ENCODE data around the gene PPP4R1.

Gene PPP4R1

DNA sequence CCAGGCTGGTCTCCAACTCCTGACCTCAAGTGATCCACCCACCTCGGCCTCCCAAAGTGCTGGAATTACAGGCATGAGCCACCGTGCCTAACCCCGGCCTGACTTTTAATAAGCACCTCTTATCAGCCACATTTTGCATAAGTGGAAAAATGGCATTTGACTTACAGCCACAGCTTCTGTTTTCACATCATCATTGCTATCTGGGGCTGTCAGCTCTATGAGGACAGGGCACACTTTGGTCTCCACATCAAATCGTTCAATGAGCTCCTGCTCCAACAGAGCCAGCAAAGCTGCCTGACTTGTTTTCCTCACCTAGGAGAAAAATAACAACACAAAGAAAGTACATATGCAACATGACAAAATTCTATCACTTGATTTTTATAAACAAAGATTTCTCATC is 26.4 kb downstream of the PPP4R1 start:
- no peak for DNase-seq (ENCODE audit: extremely low read depth, insufficient read length)
- Histone ChIP-seq H3K36me3 (ENCODE audit: control insufficient read depth, insufficient read depth, low read length) (peaks cover 6% of the 10 kb centered on the region), H3K4me3 (replicated peaks; ENCODE audit: low read depth, low read length) (no peak overlapping the region), H3K27me3 (replicated peaks; ENCODE audit: control insufficient read depth, insufficient read depth, low read length) (no peaks in the 10 kb centered on the region)
- TF ChIP-seq, protein P1, sequence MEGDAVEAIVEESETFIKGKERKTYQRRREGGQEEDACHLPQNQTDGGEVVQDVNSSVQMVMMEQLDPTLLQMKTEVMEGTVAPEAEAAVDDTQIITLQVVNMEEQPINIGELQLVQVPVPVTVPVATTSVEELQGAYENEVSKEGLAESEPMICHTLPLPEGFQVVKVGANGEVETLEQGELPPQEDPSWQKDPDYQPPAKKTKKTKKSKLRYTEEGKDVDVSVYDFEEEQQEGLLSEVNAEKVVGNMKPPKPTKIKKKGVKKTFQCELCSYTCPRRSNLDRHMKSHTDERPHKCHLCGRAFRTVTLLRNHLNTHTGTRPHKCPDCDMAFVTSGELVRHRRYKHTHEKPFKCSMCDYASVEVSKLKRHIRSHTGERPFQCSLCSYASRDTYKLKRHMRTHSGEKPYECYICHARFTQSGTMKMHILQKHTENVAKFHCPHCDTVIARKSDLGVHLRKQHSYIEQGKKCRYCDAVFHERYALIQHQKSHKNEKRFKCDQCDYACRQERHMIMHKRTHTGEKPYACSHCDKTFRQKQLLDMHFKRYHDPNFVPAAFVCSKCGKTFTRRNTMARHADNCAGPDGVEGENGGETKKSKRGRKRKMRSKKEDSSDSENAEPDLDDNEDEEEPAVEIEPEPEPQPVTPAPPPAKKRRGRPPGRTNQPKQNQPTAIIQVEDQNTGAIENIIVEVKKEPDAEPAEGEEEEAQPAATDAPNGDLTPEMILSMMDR (IDR thresholded peaks at IDR 0.05; ENCODE audit: insufficient read depth, low read length, poor library complexity, severe bottlenecking) = no peak

DNA sequence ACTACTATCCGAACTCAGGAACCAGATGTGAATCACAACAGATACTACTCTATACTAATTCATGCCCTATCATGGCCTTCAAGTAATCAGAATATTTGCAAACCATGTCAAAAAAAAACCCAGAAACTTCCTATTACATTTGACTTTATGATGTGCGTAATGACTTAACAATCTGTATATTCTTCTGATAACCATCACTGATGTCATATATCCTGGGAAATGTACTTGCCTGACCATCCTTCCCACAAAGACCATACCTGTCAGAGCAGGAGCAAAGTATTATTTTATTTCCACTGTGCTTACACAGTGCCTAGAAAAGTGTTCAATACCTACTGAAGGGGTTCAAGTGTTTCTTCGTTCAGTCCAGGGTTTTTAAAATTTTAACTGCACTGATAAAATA is 27.5 kb downstream of the PPP4R1 start:
- H3K36me3 ChIP-seq (ENCODE audit: control insufficient read depth, insufficient read depth, low read length) = peaks cover 6% of the 10 kb centered on the region
- no peak for DNase-seq (ENCODE audit: extremely low read depth, insufficient read length)
- TF ChIP-seq, protein P1 (IDR thresholded peaks at IDR 0.05; ENCODE audit: insufficient read depth, low read length, poor library complexity, severe bottlenecking) = no peak
- H3K4me3 ChIP-seq (replicated peaks; ENCODE audit: low read depth, low read length) = no peak overlapping the region
- no peaks in the 10 kb centered on the region for H3K27me3 ChIP-seq (replicated peaks; ENCODE audit: control insufficient read depth, insufficient read depth, low read length)

DNA sequence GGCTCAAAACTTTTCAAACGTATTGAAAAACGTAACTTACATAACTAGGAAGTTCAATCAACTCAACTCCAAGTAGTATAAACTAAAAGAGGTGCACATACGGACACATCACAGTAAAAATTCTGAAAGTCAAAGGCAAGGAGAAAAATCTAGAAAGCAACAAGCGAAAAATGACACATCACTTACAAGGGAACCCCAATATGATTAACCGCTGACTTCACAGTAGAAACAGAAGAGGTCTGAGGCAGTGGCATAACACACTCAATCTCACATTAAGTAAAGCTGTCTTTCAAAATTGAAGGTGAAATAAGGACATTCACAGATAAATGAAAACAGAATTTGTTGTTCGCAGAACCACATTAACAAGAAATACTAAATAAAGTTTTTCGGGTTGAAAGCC is 32.7 kb downstream of the PPP4R1 start:
- no peaks in the 10 kb centered on the region for H3K27me3 ChIP-seq (replicated peaks; ENCODE audit: control insufficient read depth, insufficient read depth, low read length)
- DNase-seq (ENCODE audit: extremely low read depth, insufficient read length) = no peak
- H3K36me3 ChIP-seq (ENCODE audit: control insufficient read depth, insufficient read depth, low read length) = peaks cover 6% of the 10 kb centered on the region
- TF ChIP-seq, protein P1 (IDR thresholded peaks at IDR 0.05; ENCODE audit: insufficient read depth, low read length, poor library complexity, severe bottlenecking) = no peak
- no peak overlapping the region for H3K4me3 ChIP-seq (replicated peaks; ENCODE audit: low read depth, low read length)

DNA sequence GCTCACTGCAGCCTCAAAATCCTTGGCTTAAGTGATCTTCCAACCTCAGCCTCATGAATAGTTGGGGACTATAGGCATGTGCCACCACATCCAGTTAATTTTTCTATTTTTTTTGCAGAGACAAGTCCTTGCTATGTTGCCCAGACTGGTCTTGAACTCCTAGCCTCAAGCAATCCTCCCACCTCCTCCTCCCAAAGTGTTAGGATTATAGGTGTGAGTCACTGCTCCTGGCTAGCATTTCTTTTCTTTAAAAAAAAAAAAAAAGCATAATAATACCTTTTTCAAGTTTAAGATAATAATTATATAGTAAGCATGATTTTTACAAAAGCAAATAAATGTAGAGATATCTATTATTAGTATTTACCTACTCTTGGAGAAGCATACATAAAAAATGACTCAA is 36.1 kb downstream of the PPP4R1 start:
- DNase-seq (ENCODE audit: extremely low read depth, insufficient read length) = no peak
- no peak overlapping the region for H3K4me3 ChIP-seq (replicated peaks; ENCODE audit: low read depth, low read length)

DNA sequence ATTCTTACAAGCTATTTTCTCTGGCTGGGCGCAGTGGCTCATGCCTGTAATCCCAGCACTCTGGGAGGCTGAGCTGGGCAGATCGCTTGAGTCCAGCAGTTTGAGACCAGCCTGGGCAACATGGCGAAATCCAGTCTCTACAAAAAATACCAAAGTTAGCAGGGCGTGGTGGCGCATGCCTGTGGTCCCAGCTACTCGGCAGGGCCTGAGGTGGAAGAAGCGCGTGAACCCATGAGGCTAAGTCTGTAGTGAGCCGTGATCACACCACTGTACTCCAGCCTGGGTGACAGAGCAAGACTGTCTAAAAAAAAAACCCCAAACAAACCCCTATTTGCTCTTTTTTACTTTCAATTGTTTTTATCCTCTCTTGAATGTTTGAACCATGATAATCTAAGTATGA is 37.0 kb downstream of the PPP4R1 start:
- TF ChIP-seq, protein P1 (IDR thresholded peaks at IDR 0.05; ENCODE audit: insufficient read depth, low read length, poor library complexity, severe bottlenecking) = no peak

More for the DNA sequence above, 36.1 kb downstream of the PPP4R1 start:
- TF ChIP-seq, protein P1 (IDR thresholded peaks at IDR 0.05; ENCODE audit: insufficient read depth, low read length, poor library complexity, severe bottlenecking) = no peak
- H3K36me3 ChIP-seq (ENCODE audit: control insufficient read depth, insufficient read depth, low read length) = peaks cover 6% of the 10 kb centered on the region
- no peaks in the 10 kb centered on the region for H3K27me3 ChIP-seq (replicated peaks; ENCODE audit: control insufficient read depth, insufficient read depth, low read length)

DNA sequence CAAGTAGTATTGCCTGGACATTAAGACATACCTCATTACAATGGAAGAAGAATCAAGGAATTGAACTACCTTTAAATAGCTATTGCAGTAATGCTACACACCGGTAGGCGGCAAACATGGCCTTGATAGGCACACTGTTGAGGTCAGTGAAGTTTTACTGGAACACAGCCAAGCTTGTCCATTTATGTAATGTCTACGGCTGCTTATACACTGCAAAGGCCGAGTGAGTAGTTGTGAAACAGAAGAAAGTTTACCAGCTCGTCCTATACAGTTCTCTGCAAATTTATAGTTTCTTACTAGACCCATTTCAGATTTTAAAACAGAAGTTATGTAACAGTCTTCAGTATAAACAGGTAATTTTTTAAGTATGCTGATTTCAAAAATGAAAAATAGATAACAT is 38.8 kb downstream of the PPP4R1 start:
- no peaks in the 10 kb centered on the region for H3K27me3 ChIP-seq (replicated peaks; ENCODE audit: control insufficient read depth, insufficient read depth, low read length)
- H3K4me3 ChIP-seq (replicated peaks; ENCODE audit: low read depth, low read length) = no peak overlapping the region
- DNase-seq (ENCODE audit: extremely low read depth, insufficient read length) = no peak
- TF ChIP-seq, protein P1 (IDR thresholded peaks at IDR 0.05; ENCODE audit: insufficient read depth, low read length, poor library complexity, severe bottlenecking) = no peak
- H3K36me3 ChIP-seq (ENCODE audit: control insufficient read depth, insufficient read depth, low read length) = peaks cover 5% of the 10 kb centered on the region

More for the DNA sequence above, 37.0 kb downstream of the PPP4R1 start:
- H3K27me3 ChIP-seq (replicated peaks; ENCODE audit: control insufficient read depth, insufficient read depth, low read length) = no peaks in the 10 kb centered on the region
- DNase-seq (ENCODE audit: extremely low read depth, insufficient read length) = no peak
- peaks cover 6% of the 10 kb centered on the region for H3K36me3 ChIP-seq (ENCODE audit: control insufficient read depth, insufficient read depth, low read length)
- no peak overlapping the region for H3K4me3 ChIP-seq (replicated peaks; ENCODE audit: low read depth, low read length)

Data from GM06990 (cell line).